Suprapubic skin (tissue), 4 donors: ENCODE data around the gene KPNA4. TPM values are rescaled to one million over a fixed set of nuclear protein-coding genes. Genes with fewer than 3 reads are reported as not detected.

ENCODE experiments used
- DNase-seq, 2 donors: peaks; one replicate each; pipeline ENCODE4 v3.0.0-alpha.2; 2019; ENCODE audit warnings: low spot score in 2 of 2
- H3K27ac ChIP-seq: fragments of 200-600 bp; sonication (generic); one replicate; pipeline ENCODE4 v1.5.1; 2019
- H3K27me3 ChIP-seq: fragments of 200-600 bp; sonication (generic); one replicate; pipeline ENCODE4 v1.5.1; 2019
- H3K36me3 ChIP-seq: fragments of 200-600 bp; sonication (generic); one replicate; pipeline ENCODE4 v1.5.1; 2019
- H3K4me1 ChIP-seq: fragments of 200-600 bp; sonication (generic); one replicate; pipeline ENCODE4 v1.5.1; 2019
- H3K4me3 ChIP-seq: fragments of 200-600 bp; sonication (generic); one replicate; pipeline ENCODE4 v1.5.1; 2019; ENCODE audit warnings: mild to moderate bottlenecking
- H3K9me3 ChIP-seq: fragments of 200-600 bp; sonication (generic); one replicate; pipeline ENCODE4 v1.5.1; 2019
- CTCF ChIP-seq, 2 donors: fragments of 200-600 bp in 1 of 2; fragments of 450-650 bp in 1 of 2; sonication (generic) in 1 of 2; IDR thresholded peaks; one replicate each; pipeline ENCODE4 v1.5.1; 2016 to 2019; ENCODE audit warnings: antibody characterized with exemption in 2 of 2, mild to moderate bottlenecking in 1 of 2, moderate library complexity in 1 of 2
- EP300 ChIP-seq: sonication (generic); formaldehyde crosslinking; IDR thresholded peaks from one replicate; pipeline ENCODE4 v1.6.1; 2017; ENCODE audit warnings: antibody characterized with exemption
- POLR2A ChIP-seq, 2 donors: fragments of 450-650 bp; IDR thresholded peaks; one replicate each; pipeline ENCODE4 v1.6.1; 2017; ENCODE audit warnings: antibody characterized with exemption in 2 of 2, mild to moderate bottlenecking in 2 of 2, moderate library complexity in 2 of 2
- POLR2AphosphoS5 ChIP-seq, 3 donors: sonication (generic); formaldehyde crosslinking; IDR thresholded peaks; one replicate each; pipeline ENCODE4 v1.6.1; 2017; ENCODE audit warnings: antibody characterized with exemption in 3 of 3
- WGBS: methylation state at CpG from one replicate; pipeline ENCODE4 v1.1.5; 2018; 5-methylcytosine and 5-hydroxymethylcytosine counted together
- total RNA-seq, 4 donors: library from RNA; depleted of rRNA; stranded (reverse); fragments of >200 nt; gene quantifications; one replicate each; pipeline ENCODE4 v1.1.0, GENCODE V29; 2016

The KPNA4 gene
- total RNA-seq, 4 donors from 2014 or later: 23.9 to 35.0 (median 29.4) TPM

GRCh38 chr3:160588023-160588422 is 22.7 kb upstream of the KPNA4 start:
- H3K4me3 ChIP-seq: no peak overlapping the region
- H3K36me3 ChIP-seq: no peaks in the 10 kb centered on the region
- no peak for DNase-seq
- H3K4me1 ChIP-seq: no peaks in the 10 kb centered on the region
- no peaks in the 10 kb centered on the region for H3K27me3 ChIP-seq
- no peak overlapping the region for H3K27ac ChIP-seq
- TF ChIP-seq EP300 (no peak), POLR2A (IDR thresholded peaks at IDR 0.05) (no peak), POLR2AphosphoS5 (IDR thresholded peaks at IDR 0.05) (no peak), CTCF (IDR thresholded peaks at IDR 0.05) (no peak)
- H3K9me3 ChIP-seq: peaks cover 8% of the 10 kb centered on the region

GRCh38 chr3:160587105-160587504 is 21.7 kb upstream of the KPNA4 start:
- H3K36me3 ChIP-seq: no peaks in the 10 kb centered on the region
- 89% methylated on average over 1 of the region's 1 CpG for WGBS
- no peaks in the 10 kb centered on the region for H3K27me3 ChIP-seq
- DNase-seq: no peak
- H3K9me3 ChIP-seq: peaks cover 8% of the 10 kb centered on the region
- H3K4me3 ChIP-seq: no peak overlapping the region
- H3K27ac ChIP-seq: no peak overlapping the region
- H3K4me1 ChIP-seq: no peaks in the 10 kb centered on the region
- no peak for TF ChIP-seq EP300
- TF ChIP-seq POLR2A (IDR thresholded peaks at IDR 0.05): no peak
- TF ChIP-seq CTCF (IDR thresholded peaks at IDR 0.05): no peak
- no peak for TF ChIP-seq POLR2AphosphoS5 (IDR thresholded peaks at IDR 0.05)

GRCh38 chr3:160586679-160587078 is 21.3 kb upstream of the KPNA4 start:
- Histone ChIP-seq H3K4me3 (no peak overlapping the region), H3K9me3 (peaks cover 8% of the 10 kb centered on the region), H3K27ac (no peak overlapping the region), H3K27me3 (no peaks in the 10 kb centered on the region), H3K4me1 (no peaks in the 10 kb centered on the region), H3K36me3 (no peaks in the 10 kb centered on the region)
- no peak for TF ChIP-seq POLR2A (IDR thresholded peaks at IDR 0.05)
- no peak for TF ChIP-seq CTCF (IDR thresholded peaks at IDR 0.05)
- no peak for TF ChIP-seq POLR2AphosphoS5 (IDR thresholded peaks at IDR 0.05)
- TF ChIP-seq EP300: no peak
- whole genome bisulfite sequencing: 88% methylated on average over 3 of the region's 3 CpGs
- no peak for DNase-seq

GRCh38 chr3:160583451-160583850 is 18.1 kb upstream of the KPNA4 start:
- Histone ChIP-seq H3K4me1 (no peaks in the 10 kb centered on the region), H3K36me3 (no peaks in the 10 kb centered on the region), H3K27ac (no peak overlapping the region), H3K9me3 (peaks cover 8% of the 10 kb centered on the region), H3K4me3 (no peak overlapping the region), H3K27me3 (no peaks in the 10 kb centered on the region)
- TF ChIP-seq POLR2A (IDR thresholded peaks at IDR 0.05): no peak
- TF ChIP-seq EP300: no peak
- TF ChIP-seq CTCF (IDR thresholded peaks at IDR 0.05): no peak
- no peak for TF ChIP-seq POLR2AphosphoS5 (IDR thresholded peaks at IDR 0.05)
- no peak for DNase-seq

- WGBS: 92% methylated on average over 2 of the region's 2 CpGs
Measured at GRCh38 chr3:160580938-160581337, 15.6 kb upstream of the KPNA4 start.

More at GRCh38 chr3:160580938-160581337, 15.6 kb upstream of the KPNA4 start:
- no peak overlapping the region for H3K27ac ChIP-seq
- H3K4me3 ChIP-seq: no peak overlapping the region
- no peaks in the 10 kb centered on the region for H3K4me1 ChIP-seq
- no peaks in the 10 kb centered on the region for H3K36me3 ChIP-seq
- no peaks in the 10 kb centered on the region for H3K27me3 ChIP-seq
- peaks cover 6% of the 10 kb centered on the region for H3K9me3 ChIP-seq
- no peak for DNase-seq
- no peak for TF ChIP-seq CTCF (IDR thresholded peaks at IDR 0.05)
- TF ChIP-seq POLR2AphosphoS5 (IDR thresholded peaks at IDR 0.05): no peak
- TF ChIP-seq POLR2A (IDR thresholded peaks at IDR 0.05): no peak
- no peak for TF ChIP-seq EP300
